DMS153 (cell line): ENCODE measurements around the gene STK32A.
"Not testable (repeated sequence)": the region's sequence is repeated elsewhere in the genome, so short reads cannot be mapped to it uniquely, and the experiment has no call there.

Experiments used
- DNase-seq: peaks from one replicate; lab custom pipeline; 2025; lab: John Stamatoyannopoulos, UW

Gene STK32A

GRCh38 chr5:147234825-147235635 is at the start of gene STK32A:
Gene STK32A (plus strand): TSS chr5:147235026. CDS start chr5:147239635, 4,609 bp downstream.
- peak; percentile 41 for DNase-seq

GRCh38 chr5:147187099-147187540 is 47.7 kb upstream of the STK32A start:
- DNase-seq = no peak

GRCh38 chr5:147188200-147189108 is 46.4 kb upstream of the STK32A start:
- peak; percentile 20 for DNase-seq

GRCh38 chr5:147189109-147189424 is 45.8 kb upstream of the STK32A start:
- DNase-seq = no peak

GRCh38 chr5:147190331-147190730 is 44.5 kb upstream of the STK32A start:
- no peak for DNase-seq

GRCh38 chr5:147193123-147193522 is 41.7 kb upstream of the STK32A start:
- DNase-seq = no peak

- DNase-seq = no peak
Measured at GRCh38 chr5:147200004-147200403, 34.8 kb upstream of the STK32A start.

- DNase-seq = no peak
Measured at GRCh38 chr5:147203213-147203612, 31.6 kb upstream of the STK32A start.

- DNase-seq = no peak
Measured at GRCh38 chr5:147204576-147204975, 30.2 kb upstream of the STK32A start.

- DNase-seq = no peak
Measured at GRCh38 chr5:147208134-147208533, 26.7 kb upstream of the STK32A start.

- peak; percentile 45 for DNase-seq
Measured at GRCh38 chr5:147216552-147217154, 18.2 kb upstream of the STK32A start.

GRCh38 chr5:147223343-147223742 is 11.5 kb upstream of the STK32A start:
- no peak for DNase-seq

- no peak for DNase-seq
Measured at GRCh38 chr5:147223948-147224791, 10.7 kb upstream of the STK32A start.

GRCh38 chr5:147225938-147226337 is 8.9 kb upstream of the STK32A start:
- DNase-seq = no peak

- DNase-seq = no peak
Measured at GRCh38 chr5:147226512-147226911, 8.3 kb upstream of the STK32A start.

GRCh38 chr5:147234239-147234824 is 494 bp upstream of the STK32A start:
- DNase-seq = no peak

GRCh38 chr5:147240266-147240985 is 5.6 kb downstream of the STK32A start:
- DNase-seq = no peak

GRCh38 chr5:147243238-147243637 is 8.4 kb downstream of the STK32A start:
- DNase-seq = not testable (repeated sequence)

GRCh38 chr5:147245381-147246165 is 10.7 kb downstream of the STK32A start:
- DNase-seq = no peak

GRCh38 chr5:147248561-147248960 is 13.7 kb downstream of the STK32A start:
- no peak for DNase-seq
